HG03521 (cell line): ENCODE measurements around the gene NCAM1.

ENCODE experiments used
- ATAC-seq: cut with Tn5 transposase; IDR thresholded peaks from one replicate; pipeline ENCODE4 v1.9.1; 2021; ENCODE audit warnings: mild to moderate bottlenecking, moderate library complexity; ENCODE audit not compliant: unreplicated experiment

The NCAM1 gene

DNA sequence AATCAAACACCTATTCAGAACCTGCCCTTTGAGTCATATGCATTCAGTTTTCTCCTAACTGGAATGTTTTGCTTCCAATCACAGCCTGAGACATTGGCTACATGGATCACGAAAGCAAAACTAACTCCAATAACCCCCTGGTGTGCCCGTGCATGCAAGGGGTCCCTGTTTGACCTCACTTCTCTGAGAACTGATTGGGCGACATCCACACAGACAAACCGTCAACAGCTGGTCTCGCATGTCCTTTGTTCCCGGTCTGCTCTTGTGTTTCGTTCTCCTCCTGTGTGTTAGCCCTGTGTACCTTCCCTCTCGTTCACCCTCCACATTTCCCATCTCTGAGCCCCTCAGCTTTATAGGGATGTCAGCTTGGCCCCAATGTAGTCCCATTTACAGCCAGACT lies 286.0 kb downstream of the NCAM1 start:
- ATAC-seq = no peak

GRCh38 chr11:113247966-113248365 lies 286.7 kb downstream of the NCAM1 start:
- ATAC-seq = no peak

GRCh38 chr11:113248702-113249490 lies 287.7 kb downstream of the NCAM1 start:
- ATAC-seq = no peak

DNA sequence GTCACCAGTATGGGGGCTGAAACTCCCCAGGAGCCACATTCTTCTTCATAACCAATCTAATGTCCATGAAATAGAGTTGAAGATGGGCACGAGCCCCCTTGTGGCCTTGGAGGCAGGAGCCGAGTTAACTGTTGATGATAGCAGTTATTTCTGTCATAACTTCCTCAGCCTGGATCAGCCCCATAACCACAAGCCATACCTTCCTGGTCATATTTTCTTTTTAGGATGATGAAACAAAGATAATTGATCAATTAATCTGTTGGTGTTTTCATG lies 288.2 kb downstream of the NCAM1 start:
- no peak for ATAC-seq

- ATAC-seq = no peak
Observed at GRCh38 chr11:113249786-113250185, 288.6 kb downstream of the NCAM1 start.

DNA sequence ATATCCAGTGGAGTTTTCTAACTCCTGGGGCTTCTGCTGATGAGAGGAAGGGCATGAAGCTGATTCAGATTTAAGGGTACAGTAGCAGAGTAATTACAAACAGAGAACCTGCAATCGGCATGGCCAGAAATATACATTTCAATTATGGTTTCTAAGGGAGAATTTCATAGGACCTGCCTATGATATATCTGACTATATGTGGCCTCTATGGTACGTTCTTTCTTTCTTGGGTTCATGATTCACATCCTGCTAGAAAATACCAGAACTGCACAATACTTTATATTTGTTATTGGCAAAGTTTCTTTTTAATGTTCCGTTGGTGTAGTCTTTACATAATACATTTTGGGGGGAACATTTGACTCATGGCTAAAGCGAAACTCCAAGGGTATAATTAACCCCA lies 290.1 kb downstream of the NCAM1 start:
- ATAC-seq = no peak

DNA sequence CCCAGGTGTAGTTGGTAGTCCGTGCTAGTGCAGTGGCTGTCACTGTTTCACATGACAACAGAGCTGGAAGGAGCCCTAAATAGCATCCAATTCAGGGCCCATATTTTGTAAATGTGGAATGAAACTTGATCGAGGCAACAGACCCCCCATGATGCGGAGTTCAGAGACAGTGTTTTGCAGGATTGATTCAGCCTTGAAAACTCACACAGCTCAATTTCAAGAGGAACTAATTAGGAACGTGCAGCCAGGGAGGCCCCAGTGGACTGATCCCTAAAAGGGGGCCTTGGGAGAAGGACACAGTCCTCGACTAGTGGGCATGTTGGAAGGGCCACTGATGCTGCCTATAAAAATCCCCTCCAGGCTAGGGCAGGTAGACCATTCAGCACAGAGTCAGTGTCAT lies 292.2 kb downstream of the NCAM1 start:
- no peak for ATAC-seq

GRCh38 chr11:113255096-113255495 lies 293.9 kb downstream of the NCAM1 start:
- ATAC-seq = no peak

- no peak for ATAC-seq
Observed at GRCh38 chr11:113255741-113256140, 294.5 kb downstream of the NCAM1 start.

GRCh38 chr11:113256431-113257202 lies 295.4 kb downstream of the NCAM1 start:
- no peak for ATAC-seq

GRCh38 chr11:113260096-113260425 lies 298.8 kb downstream of the NCAM1 start:
- ATAC-seq = no peak

DNA sequence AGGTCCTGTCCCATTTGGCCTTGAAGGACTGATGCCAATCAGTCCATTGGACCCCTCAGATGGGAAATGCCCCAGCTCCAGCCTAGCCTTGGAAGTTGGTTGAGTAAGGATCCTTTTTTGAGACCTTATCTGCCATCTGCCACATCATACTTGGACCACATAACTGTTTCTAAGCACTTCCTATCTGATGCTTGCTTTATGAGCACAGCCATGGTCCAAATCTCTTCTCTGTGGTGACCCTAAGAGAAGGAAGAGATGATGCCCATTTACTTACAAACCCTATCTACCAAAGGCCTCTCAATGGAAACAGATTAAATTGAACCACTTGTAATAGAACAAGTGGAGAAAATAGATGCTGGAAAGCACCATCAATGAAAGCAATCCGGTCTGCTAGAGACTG lies 299.3 kb downstream of the NCAM1 start:
- ATAC-seq = no peak

DNA sequence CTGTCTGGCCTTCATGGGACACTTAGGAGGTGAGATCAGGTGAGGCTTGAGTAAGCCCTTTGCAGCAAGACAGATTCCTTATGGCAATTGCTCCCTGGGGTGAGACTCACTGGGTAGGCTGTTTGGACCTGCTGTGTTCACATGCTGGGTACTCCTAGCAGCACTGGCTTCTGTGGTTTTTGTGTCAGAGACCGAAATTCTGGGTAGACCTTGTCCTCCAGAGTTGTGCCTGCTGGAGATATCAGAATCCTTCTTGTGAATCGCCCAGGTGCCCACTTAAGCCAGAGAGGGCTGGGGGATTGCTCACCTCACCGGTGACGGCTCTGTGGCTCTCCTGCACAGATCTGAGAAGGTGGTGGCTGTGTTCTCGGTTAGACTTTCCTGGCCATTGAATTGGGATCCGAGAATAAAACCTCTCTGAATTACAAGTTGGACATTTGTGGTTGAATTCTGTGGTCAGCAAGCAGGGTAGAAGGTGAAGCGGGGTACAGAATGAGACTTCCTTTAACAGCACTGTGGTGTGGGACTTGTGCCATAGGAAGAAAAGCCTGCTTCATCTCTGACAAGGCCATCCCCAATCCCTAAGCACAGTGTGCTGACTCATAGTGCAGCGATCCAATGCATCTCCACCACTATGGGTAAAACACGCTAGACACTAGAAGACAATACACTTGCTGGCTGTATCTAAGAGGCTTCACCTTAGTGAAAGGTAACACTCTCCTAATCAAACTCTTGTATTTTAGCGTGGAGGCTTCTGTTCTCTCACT lies 300.7 kb downstream of the NCAM1 start:
- ATAC-seq = no peak

DNA sequence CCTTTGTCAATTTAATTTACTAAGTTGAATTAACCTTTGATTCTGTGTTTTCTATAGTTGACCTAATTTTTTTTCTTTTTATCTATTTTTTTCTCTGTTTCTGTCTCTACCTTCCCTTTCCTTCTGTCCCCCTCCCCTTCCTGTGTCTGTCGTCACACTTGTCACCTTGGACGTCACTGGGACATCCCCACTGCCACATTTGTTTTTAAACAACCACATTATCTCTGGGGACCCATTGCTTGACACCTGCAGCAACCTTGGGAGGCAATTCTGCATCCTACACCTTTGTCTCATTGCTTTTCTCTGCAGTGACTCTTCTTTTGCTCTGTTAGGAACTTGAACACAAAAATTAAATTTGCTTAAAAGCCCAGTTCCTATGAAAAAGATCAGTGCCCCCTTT lies 301.4 kb downstream of the NCAM1 start:
- no peak for ATAC-seq

GRCh38 chr11:113263458-113264259 lies 302.4 kb downstream of the NCAM1 start:
- ATAC-seq = no peak

DNA sequence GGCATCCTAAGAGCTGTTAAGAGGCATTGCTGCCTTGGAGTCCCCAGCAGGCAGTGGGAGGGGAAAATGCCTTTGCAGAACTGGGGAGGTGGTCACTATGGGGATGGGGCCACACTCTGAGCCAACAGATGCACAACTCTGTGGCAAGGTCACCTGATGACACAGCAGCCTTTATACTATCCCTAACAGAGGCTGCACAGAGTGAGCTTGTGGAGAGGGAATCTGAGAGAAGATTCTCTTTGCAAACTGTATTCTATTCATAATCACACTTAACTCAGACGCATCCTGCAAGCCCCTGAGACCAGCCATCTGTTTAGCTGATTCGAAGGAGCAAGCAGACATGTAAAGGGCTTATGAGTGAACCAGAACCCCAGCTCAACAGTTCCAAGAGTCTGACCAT lies 304.1 kb downstream of the NCAM1 start:
- no peak for ATAC-seq

GRCh38 chr11:113267493-113267892 lies 306.3 kb downstream of the NCAM1 start:
- ATAC-seq = no peak

DNA sequence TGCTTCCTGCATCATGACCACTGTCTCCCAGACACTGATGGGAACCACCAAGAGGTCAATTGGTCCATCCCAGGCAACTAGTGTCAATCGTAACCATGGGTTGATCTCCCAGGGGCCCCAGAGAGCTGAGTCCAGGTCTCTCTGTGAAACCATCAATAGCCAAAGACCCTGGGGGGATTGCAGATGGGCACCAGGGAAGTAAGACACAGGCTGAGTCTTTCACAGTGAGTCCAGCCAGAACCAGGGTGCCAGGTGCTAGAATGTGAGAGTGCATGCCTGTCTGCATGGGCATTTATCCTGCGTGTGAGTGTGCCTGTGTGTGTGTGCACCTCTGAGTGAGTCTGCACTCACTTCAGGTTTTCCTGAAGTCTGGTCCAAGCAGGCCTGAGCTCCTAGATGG lies 307.9 kb downstream of the NCAM1 start:
- no peak for ATAC-seq

DNA sequence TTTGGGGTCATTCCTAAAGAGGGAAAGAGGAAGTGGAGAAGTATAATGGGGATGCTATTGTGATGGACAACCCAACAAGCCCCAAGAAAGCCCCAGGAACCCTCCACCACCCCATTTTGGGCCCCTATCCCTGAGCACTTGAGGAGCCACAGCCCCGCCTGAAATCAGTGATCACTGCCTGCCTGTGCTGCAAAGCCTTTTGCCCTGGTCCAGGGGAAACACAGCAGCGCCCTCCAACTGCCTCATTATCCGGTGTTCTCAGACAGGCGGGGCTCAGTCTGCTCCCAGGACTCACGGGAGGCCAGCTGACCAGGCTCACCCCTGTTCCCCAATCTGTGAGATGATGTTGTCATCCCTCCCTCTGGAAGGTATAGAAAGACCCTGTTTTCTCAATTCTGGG lies 308.4 kb downstream of the NCAM1 start:
- ATAC-seq = no peak

GRCh38 chr11:113270080-113270479 lies 308.9 kb downstream of the NCAM1 start:
- ATAC-seq = no peak

DNA sequence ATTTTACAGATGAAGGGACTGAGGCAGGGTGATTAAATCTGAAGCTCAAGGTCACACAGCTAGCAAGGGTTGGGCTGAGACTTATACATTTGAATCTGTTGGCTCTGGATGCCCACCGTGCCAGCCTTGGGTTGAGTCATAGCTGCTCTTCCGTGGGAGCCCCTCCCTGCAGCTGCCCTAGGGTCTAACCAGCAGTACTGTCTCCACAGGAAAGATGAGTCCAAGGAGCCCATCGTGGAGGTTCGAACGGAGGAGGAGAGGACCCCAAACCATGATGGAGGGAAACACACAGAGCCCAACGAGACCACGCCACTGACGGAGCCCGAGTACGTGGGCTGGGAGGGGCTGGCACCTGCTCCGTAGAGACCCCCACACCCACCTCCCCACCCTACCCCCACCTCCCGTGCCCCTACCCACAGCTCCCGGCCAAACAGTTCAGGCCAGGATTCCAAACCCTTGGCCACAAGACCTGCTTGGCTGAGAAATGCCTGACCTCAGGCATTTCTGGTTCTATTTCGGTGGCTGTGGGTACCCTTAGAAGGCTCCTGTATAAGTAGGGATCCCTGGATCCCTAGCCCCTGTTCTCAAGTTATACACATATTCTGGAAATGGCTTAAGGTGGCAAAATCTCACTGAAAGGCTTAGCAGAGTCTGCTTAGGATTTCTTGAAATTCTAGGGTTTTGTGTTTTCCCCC lies 310.5 kb downstream of the NCAM1 start:
- ATAC-seq = no peak
